CD14-positive monocyte (primary cell): ENCODE measurements around the gene GALNT17. TPM values are rescaled to one million over a fixed set of nuclear protein-coding genes. Genes with fewer than 3 reads are reported as not detected.

Experiments used
- DNase-seq, 3 donors: peaks; one replicate each; pipeline ENCODE4 v3.0.0-alpha.2; 2011 to 2022
- H2AFZ ChIP-seq: 2 replicates; pipeline ENCODE4 v1.6.0; 2012; ENCODE audit warnings: mild to moderate bottlenecking, low read depth, low read length, inconsistent platforms; ENCODE audit not compliant: insufficient read depth, poor library complexity, severe bottlenecking
- H3K27ac ChIP-seq, 2 donors: 1 replicate in 1 of 2; 2 replicates in 1 of 2; pipeline ENCODE4 v1.5.1; 2012 to 2013; ENCODE audit warnings: low read length in 2 of 2, control low read depth in 1 of 2, inconsistent platforms in 1 of 2, low read depth in 1 of 2, mild to moderate bottlenecking in 1 of 2
- H3K27me3 ChIP-seq, 2 donors: one replicate each; pipeline versions ENCODE4 v1.6.0 to v1.6.1; 2011 to 2013; ENCODE audit warnings: low read length in 2 of 2; ENCODE audit not compliant: control insufficient read depth in 2 of 2, insufficient read depth in 2 of 2
- H3K36me3 ChIP-seq, 2 donors: replicated peaks in 1 of 2; 1 replicate in 1 of 2; 2 replicates in 1 of 2; pipeline versions ENCODE4 v1.5.1 to v1.6.1; 2012 to 2013; ENCODE audit warnings: low read length in 2 of 2, control low read depth in 1 of 2, inconsistent platforms in 1 of 2, mild to moderate bottlenecking in 1 of 2; ENCODE audit not compliant: insufficient read depth in 2 of 2, control insufficient read depth in 1 of 2
- H3K4me1 ChIP-seq, 2 donors: 1 replicate in 1 of 2; 2 replicates in 1 of 2; pipeline versions ENCODE4 v1.5.1 to v1.6.1; 2012 to 2013; ENCODE audit warnings: low read length in 2 of 2, control low read depth in 1 of 2, inconsistent platforms in 1 of 2, mild to moderate bottlenecking in 1 of 2, moderate library complexity in 1 of 2; ENCODE audit not compliant: insufficient read depth in 2 of 2, control insufficient read depth in 1 of 2
- H3K4me2 ChIP-seq: replicated peaks from 2 replicates; pipeline ENCODE3; 2012; ENCODE audit warnings: low read length, moderate library complexity, mild to moderate bottlenecking; ENCODE audit not compliant: poor library complexity, severe bottlenecking; ENCODE audit errors: extremely low read depth
- H3K4me3 ChIP-seq, 3 experiments: fragments of 200-600 bp in 1 of 3; sonication (generic) in 1 of 3; replicated peaks in 1 of 3; 1 replicate in 2 of 3; 2 replicates in 1 of 3; pipeline ENCODE4 v1.5.1; 2011 to 2013; ENCODE audit warnings: low read length in 3 of 3, mild to moderate bottlenecking in 3 of 3, control low read depth in 2 of 3, low read depth in 2 of 3, inconsistent platforms in 1 of 3, moderate library complexity in 1 of 3
- H3K79me2 ChIP-seq: 2 replicates; pipeline ENCODE4 v1.6.0; 2012; ENCODE audit warnings: mild to moderate bottlenecking, control low read depth, inconsistent platforms, low read length, moderate library complexity; ENCODE audit not compliant: insufficient read depth
- H3K9ac ChIP-seq: 2 replicates; pipeline ENCODE4 v1.6.0; 2017; ENCODE audit warnings: low read length, mild to moderate bottlenecking; ENCODE audit not compliant: insufficient read depth, poor library complexity, severe bottlenecking
- H3K9me3 ChIP-seq, 2 donors: replicated peaks in 1 of 2; 1 replicate in 1 of 2; 2 replicates in 1 of 2; pipeline versions ENCODE4 v1.5.1 to v1.6.1; 2012 to 2013; ENCODE audit warnings: low read length in 2 of 2, control low read depth in 1 of 2; ENCODE audit not compliant: control insufficient read depth in 1 of 2, insufficient read depth in 1 of 2
- H4K20me1 ChIP-seq: 2 replicates; pipeline ENCODE4 v1.6.0; 2012; ENCODE audit warnings: mild to moderate bottlenecking, low read length, control low read depth, moderate library complexity; ENCODE audit not compliant: insufficient read depth
- H3K27ac Mint-ChIP-seq, 7 donors: one replicate each; pipeline ENCODE4 v1.8.0; 2020; ENCODE audit warnings: mild to moderate bottlenecking in 7 of 7, mixed read lengths in 7 of 7, moderate library complexity in 6 of 7, inconsistent platforms in 2 of 7
- H3K27me3 Mint-ChIP-seq, 3 donors: one replicate each; pipeline ENCODE4 v1.8.0; 2021 to 2022; ENCODE audit warnings: low read depth in 3 of 3, mild to moderate bottlenecking in 3 of 3, mixed read lengths in 3 of 3, moderate library complexity in 3 of 3, inconsistent platforms in 1 of 3
- H3K36me3 Mint-ChIP-seq, 2 donors: one replicate each; pipeline ENCODE4 v1.8.0; 2020; ENCODE audit warnings: mixed read lengths in 2 of 2, inconsistent platforms in 1 of 2, mild to moderate bottlenecking in 1 of 2
- H3K4me1 Mint-ChIP-seq: one replicate; pipeline ENCODE4 v1.8.0; 2020; ENCODE audit warnings: mild to moderate bottlenecking, mixed read lengths
- H3K4me3 Mint-ChIP-seq, 2 donors: one replicate each; pipeline ENCODE4 v1.8.0; 2020; ENCODE audit warnings: mild to moderate bottlenecking in 2 of 2, mixed read lengths in 2 of 2, moderate library complexity in 1 of 2
- H3K9me3 Mint-ChIP-seq, 7 donors: one replicate each; pipeline ENCODE4 v1.8.0; 2020 to 2022; ENCODE audit warnings: mixed read lengths in 7 of 7, mild to moderate bottlenecking in 6 of 7, moderate library complexity in 6 of 7, inconsistent platforms in 2 of 7
- WGBS: methylation state at CpG from one replicate; pipeline ENCODE4 v1.1.5; 2013; ENCODE audit warnings: missing lambda C conversion rate; ENCODE audit not compliant: insufficient coverage; 5-methylcytosine and 5-hydroxymethylcytosine counted together
- intact Hi-C, 2 donors: fragments of 100-400 bp; cut with micrococcal nuclease; formaldehyde crosslinking; loops; one replicate each; pipeline versions ENCODE4 v1.15.0 to v1.15.1; 2023
- polyA plus RNA-seq, 3 donors: library from polyadenylated mRNA; depleted of rRNA in 1 of 3; unstranded in 2 of 3; stranded (reverse) in 1 of 3; fragments of 300-500 nt in 2 of 3; fragments of >200 nt in 1 of 3; fragmentation: Illumina TruSeq in 2 of 3; gene quantifications; 1 replicate in 2 of 3; 2 replicates in 1 of 3; pipeline ENCODE4 v1.2.3, GENCODE V29; 2012 to 2021
- TF ChIP-seq, protein P1 (sequence below): fragments of 200-600 bp; IDR thresholded peaks from one replicate; pipeline ENCODE4 v1.8.0; 2022; ENCODE audit warnings: antibody characterized with exemption, mild to moderate bottlenecking

Gene GALNT17
- polyA plus RNA-seq, 3 donors = not detected

DNA sequence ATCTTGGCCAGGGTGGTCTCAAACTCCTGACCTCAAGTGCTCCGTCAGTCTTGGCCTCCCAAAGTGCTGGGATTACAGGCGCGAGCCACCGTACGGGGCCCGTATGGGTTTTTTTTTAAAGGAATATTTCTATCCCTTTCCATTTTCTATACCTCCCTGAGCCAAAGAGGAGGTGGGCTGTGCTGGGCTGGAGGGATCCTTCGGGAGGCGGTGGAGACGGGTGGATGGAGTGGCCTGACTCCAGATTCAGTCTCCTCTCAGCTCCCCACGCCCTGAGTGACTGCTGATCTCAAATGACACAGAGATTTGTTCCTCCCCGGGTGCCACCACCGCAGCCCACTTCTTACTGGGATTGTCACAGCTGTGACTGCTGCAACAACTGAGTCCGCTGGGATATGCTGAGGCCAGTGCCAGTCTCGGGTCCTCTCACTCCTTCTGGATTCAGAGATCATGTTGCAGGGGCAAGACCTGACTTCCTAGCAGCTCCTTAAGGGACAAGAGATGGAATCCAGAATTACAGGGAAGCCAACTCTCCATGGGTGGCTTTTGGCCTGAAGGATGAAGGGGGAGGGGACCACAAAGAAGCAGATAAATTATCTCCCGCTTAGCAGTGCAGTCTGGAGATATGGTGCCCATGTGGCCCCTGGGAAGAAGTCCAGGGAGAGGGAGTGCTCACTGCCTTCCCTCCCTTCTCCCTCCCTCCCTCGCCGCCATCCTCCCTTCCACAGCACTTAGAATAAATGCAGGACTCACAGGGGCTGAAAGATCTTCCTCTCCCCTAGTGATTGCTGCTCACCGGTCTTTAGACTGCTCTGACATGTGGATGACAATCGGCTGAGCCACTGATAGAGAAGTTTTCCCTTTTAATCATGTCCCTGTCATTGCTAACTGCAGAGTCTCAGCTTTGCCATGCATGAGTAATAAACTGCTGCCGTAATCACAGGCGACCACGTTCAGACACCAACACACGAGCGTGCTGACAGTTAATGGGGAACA is 14.3 kb downstream of the GALNT17 start:
- H3K4me1 Mint-ChIP-seq = no peaks in the 10 kb centered on the region

DNA sequence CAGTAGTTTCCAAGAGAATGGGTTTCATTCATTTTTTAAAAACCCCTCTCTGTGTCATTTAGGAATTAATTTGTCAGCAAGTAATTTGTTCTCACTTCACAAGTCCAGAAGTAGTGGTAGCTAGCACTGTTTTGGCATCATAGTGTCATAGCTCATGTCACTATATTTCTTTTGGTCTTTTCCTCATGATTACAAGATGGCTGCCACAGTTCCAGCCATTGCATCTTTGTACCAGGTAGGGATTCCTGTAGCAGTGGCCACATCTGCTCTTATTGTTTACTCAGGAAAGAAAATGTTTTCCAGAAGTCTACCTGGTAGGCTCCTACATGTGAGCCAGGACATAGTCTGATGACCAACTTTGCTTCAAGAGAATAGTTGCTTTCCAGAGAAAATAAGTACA is 16.2 kb downstream of the GALNT17 start:
- intact Hi-C loops = no loop called here
- Histone ChIP-seq H3K4me1 (no peaks in the 10 kb centered on the region), H4K20me1 (no peaks in the 10 kb centered on the region), H3K9ac (no peak overlapping the region), H3K36me3 (no peaks in the 10 kb centered on the region), H3K79me2 (no peaks in the 10 kb centered on the region), H2AFZ (no peak overlapping the region), H3K9me3 (peaks cover 24 to 51% of the 10 kb centered on the region in 2 donors), H3K27ac (no peak overlapping the region), H3K4me2 (no peak overlapping the region), H3K27me3 (no peaks in the 10 kb centered on the region), H3K4me3 (no peak overlapping the region)
- Mint-ChIP-seq H3K27ac (no peak overlapping the region), H3K4me3 (no peak overlapping the region), H3K4me1 (no peaks in the 10 kb centered on the region), H3K9me3 (peaks cover 5 to 54% (median 23%) of the 10 kb centered on the region in 7 donors), H3K27me3 (peaks cover 0 to 1% (median 1%) of the 10 kb centered on the region in 3 donors), H3K36me3 (no peaks in the 10 kb centered on the region)
- TF ChIP-seq, protein P1, sequence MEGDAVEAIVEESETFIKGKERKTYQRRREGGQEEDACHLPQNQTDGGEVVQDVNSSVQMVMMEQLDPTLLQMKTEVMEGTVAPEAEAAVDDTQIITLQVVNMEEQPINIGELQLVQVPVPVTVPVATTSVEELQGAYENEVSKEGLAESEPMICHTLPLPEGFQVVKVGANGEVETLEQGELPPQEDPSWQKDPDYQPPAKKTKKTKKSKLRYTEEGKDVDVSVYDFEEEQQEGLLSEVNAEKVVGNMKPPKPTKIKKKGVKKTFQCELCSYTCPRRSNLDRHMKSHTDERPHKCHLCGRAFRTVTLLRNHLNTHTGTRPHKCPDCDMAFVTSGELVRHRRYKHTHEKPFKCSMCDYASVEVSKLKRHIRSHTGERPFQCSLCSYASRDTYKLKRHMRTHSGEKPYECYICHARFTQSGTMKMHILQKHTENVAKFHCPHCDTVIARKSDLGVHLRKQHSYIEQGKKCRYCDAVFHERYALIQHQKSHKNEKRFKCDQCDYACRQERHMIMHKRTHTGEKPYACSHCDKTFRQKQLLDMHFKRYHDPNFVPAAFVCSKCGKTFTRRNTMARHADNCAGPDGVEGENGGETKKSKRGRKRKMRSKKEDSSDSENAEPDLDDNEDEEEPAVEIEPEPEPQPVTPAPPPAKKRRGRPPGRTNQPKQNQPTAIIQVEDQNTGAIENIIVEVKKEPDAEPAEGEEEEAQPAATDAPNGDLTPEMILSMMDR = no peak
- no peak for DNase-seq

More for the DNA sequence above, 14.3 kb downstream of the GALNT17 start:
- Histone ChIP-seq H2AFZ (no peak overlapping the region), H3K9me3 (peaks cover 26 to 52% of the 10 kb centered on the region in 2 donors), H3K27me3 (no peaks in the 10 kb centered on the region), H3K79me2 (no peaks in the 10 kb centered on the region), H3K36me3 (no peaks in the 10 kb centered on the region), H4K20me1 (no peaks in the 10 kb centered on the region), H3K27ac (no peak overlapping the region), H3K4me2 (no peak overlapping the region), H3K9ac (no peak overlapping the region), H3K4me3 (no peak overlapping the region), H3K4me1 (no peaks in the 10 kb centered on the region)
- intact Hi-C loops = no loop called here
- 82% methylated on average over 13 of the region's 24 CpGs for WGBS
- TF ChIP-seq, protein P1 = no peak
- Mint-ChIP-seq H3K36me3 (no peaks in the 10 kb centered on the region), H3K9me3 (peaks cover 10 to 64% (median 22%) of the 10 kb centered on the region in 7 donors), H3K4me3 (no peak overlapping the region), H3K27ac (no peak overlapping the region), H3K27me3 (peaks cover 0 to 3% (median under 1%) of the 10 kb centered on the region in 3 donors)
- no peak for DNase-seq
